GM23248 (cell line): ENCODE results near the gene RFESD.

ENCODE experiments used
- EZH2 ChIP-seq: fragments of 200-600 bp; sonication (generic); IDR thresholded peaks from 2 replicates; pipeline ENCODE4 v1.6.1; 2018; ENCODE audit warnings: antibody characterized with exemption, mild to moderate bottlenecking; ENCODE audit not compliant: insufficient read depth, poor library complexity, severe bottlenecking
- EZH2phosphoT487 ChIP-seq: fragments of 200-600 bp; sonication (generic); IDR thresholded peaks from 2 replicates; pipeline ENCODE4 v1.6.1; 2018; ENCODE audit warnings: antibody characterized with exemption, moderate library complexity, mild to moderate bottlenecking, low read depth; ENCODE audit not compliant: insufficient read depth

DNA sequence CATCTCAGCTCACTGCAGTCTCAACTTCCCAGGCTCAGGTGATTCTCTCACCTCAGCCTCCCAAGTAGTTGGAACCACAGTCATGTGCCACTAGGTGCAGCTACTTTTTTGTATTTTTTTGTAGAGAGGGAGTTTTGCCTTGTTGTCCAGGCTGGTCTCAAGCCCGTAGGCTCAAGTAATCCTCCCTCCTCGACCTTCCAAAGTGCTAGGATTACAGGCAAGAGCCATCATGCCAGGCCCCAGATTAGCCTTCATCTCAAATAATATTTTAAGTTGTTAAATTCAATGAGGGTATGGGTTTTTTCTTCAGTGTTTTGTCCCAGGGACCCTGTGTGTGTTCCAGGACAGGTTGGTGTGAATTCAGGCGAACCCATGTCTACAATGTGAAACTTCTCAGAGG is 12.5 kb upstream of the RFESD start:
- TF ChIP-seq EZH2 (no peak), EZH2phosphoT487 (no peak)
